Esophagus squamous epithelium (tissue), 4 donors: Measurements from ENCODE around the gene PKD1.

Experiments
- POLR2A ChIP-seq, 4 donors: fragments of 450-650 bp; IDR thresholded peaks; one replicate each; pipeline ENCODE4 v1.6.1; 2017; ENCODE audit warnings: antibody characterized with exemption in 4 of 4, mild to moderate bottlenecking in 4 of 4, moderate library complexity in 3 of 4
- TF ChIP-seq, protein P1 (sequence below), 6 experiments: fragments of 450-650 bp in 4 of 6; fragments of 200-600 bp in 2 of 6; sonication (generic) in 2 of 6; IDR thresholded peaks; one replicate each; pipeline ENCODE4 v1.5.1; 2016 to 2019; ENCODE audit warnings: antibody characterized with exemption in 6 of 6, mild to moderate bottlenecking in 4 of 6, moderate library complexity in 4 of 6

DNA sequence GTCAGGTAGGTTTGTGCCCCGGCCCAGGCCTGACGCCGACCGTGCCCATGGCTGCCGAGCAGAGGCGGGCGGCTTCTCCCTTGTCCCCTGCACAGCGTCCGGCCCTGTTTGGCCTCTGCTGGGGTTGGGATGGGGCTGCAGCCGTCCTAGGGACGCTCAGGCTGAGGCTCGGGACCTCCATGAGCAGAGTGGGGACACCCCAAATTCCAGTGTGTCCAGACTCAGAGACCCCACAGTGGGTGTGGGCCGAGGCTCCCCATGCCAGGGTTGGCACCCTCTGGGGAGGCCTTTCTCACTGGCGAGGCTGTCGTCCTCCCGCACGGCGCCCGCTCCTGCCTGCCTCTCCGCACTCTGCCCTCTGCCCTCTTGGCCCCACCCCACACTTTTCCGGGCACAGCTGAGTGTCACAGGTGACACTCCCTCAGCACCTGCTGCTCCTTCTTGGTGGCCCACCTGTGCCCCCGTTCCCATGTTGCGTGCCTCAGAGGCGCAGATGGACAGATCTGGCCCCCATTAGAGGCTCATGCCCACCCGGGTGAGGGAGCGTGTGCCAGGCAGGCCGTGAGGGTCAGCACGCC, 36.0 kb upstream of the PKD1 start:
- TF ChIP-seq, protein P1, sequence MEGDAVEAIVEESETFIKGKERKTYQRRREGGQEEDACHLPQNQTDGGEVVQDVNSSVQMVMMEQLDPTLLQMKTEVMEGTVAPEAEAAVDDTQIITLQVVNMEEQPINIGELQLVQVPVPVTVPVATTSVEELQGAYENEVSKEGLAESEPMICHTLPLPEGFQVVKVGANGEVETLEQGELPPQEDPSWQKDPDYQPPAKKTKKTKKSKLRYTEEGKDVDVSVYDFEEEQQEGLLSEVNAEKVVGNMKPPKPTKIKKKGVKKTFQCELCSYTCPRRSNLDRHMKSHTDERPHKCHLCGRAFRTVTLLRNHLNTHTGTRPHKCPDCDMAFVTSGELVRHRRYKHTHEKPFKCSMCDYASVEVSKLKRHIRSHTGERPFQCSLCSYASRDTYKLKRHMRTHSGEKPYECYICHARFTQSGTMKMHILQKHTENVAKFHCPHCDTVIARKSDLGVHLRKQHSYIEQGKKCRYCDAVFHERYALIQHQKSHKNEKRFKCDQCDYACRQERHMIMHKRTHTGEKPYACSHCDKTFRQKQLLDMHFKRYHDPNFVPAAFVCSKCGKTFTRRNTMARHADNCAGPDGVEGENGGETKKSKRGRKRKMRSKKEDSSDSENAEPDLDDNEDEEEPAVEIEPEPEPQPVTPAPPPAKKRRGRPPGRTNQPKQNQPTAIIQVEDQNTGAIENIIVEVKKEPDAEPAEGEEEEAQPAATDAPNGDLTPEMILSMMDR (IDR thresholded peaks at IDR 0.05), result no peak
- TF ChIP-seq POLR2A (IDR thresholded peaks at IDR 0.05), result no peak
